ENCODE data around the gene HOXB13. TPM values are rescaled to one million over a fixed set of nuclear protein-coding genes. Genes with fewer than 3 reads are reported as not detected.
"Not testable (repeated sequence)": the region's sequence is repeated elsewhere in the genome, so short reads cannot be mapped to it uniquely, and the experiment has no call there.

Gene HOXB13
- total RNA-seq, 5 donors from 2014 or later (not counting 1 experiment from before 2014, with no cell fraction given), result 0.13 TPM; not detected in 4

GRCh38 chr17:48716549-48716948, 12.0 kb downstream of the HOXB13 start:
- not testable (repeated sequence) for H3K4me3 ChIP-seq (ENCODE audit: control insufficient read depth in 1 of 2, extremely low read depth in 1 of 2, low read length in 1 of 2); H3K36me3 ChIP-seq (ENCODE audit: control insufficient read depth in 2 of 2, extremely low read depth in 1 of 2, insufficient read depth in 1 of 2, low read length in 1 of 2); H3K27ac Mint-ChIP-seq; DNase-seq; H3K27ac ChIP-seq (ENCODE audit: low read length); H3K9me3 ChIP-seq; H3K4me3 Mint-ChIP-seq; H3K9me3 Mint-ChIP-seq; ATAC-seq (replicated peaks in 1 of 4); H3K36me3 Mint-ChIP-seq
- Histone ChIP-seq H3K4me1 (ENCODE audit: control insufficient read depth in 1 of 2, extremely low read depth in 1 of 2, insufficient read depth in 2 of 2, low read length in 2 of 2) (peaks cover 2 to 20% of the 10 kb centered on the region in 2 experiments), H3K27me3 (replicated peaks in 1 of 2; ENCODE audit: control insufficient read depth in 2 of 2, extremely low read depth in 1 of 2, insufficient read depth in 2 of 2, low read length in 1 of 2) (peaks cover 17 to 76% of the 10 kb centered on the region in 2 experiments)
- WGBS (ENCODE audit: insufficient coverage), result no CpG with 5 or more reads among the region's 3 CpGs
- ChIA-PET POLR2A (interaction anchor here in 1 of 2 donors (0.6 kb wide), 1 partner anchor 32 kb away, joined by 3 read pairs; no protein-coding TSS in a partner anchor), CTCF (interaction anchor here (0.7 to 1.1 kb wide), 4 partner anchors 10 to 313 kb away, joined by 3 read pairs; no protein-coding TSS in a partner anchor)
- Mint-ChIP-seq H3K4me1 (peaks cover 16 to 22% (median 20%) of the 10 kb centered on the region in 3 donors), H3K27me3 (peaks cover 52 to 86% of the 10 kb centered on the region in 2 donors)

GRCh38 chr17:48715496-48716399, 12.8 kb downstream of the HOXB13 start:
- POLR2A ChIA-PET, result interaction anchor here in 1 of 2 donors (0.6 kb wide), 1 partner anchor 32 kb away, joined by 3 read pairs; no protein-coding TSS in a partner anchor

DNA sequence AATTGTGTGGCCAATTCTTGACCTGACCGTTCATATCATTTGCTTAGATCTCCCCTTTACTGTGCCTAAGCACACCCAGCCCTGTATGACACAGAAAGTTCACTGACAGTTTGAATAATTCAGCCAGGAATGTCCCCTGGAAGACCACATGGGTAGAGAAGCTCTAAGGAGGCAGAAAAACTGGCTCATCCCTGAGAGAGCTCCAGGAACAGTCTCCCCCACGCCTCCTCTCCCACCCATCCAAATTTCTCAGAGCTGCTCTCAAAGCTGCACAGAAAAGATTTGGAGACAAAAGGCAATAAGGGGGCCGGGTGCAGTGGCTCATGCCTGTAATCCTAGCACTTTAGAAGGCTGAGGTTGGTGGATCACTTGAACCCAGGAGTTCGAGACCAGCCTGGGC, 17.4 kb downstream of the HOXB13 start:
- Histone ChIP-seq H3K27ac (ENCODE audit: low read length) (no peak overlapping the region), H3K4me1 (ENCODE audit: control insufficient read depth in 1 of 2, extremely low read depth in 1 of 2, insufficient read depth in 2 of 2, low read length in 2 of 2) (no peaks in the 10 kb centered on the region), H3K9me3 (no peaks in the 10 kb centered on the region), H3K4me3 (ENCODE audit: control insufficient read depth in 1 of 2, extremely low read depth in 1 of 2, low read length in 1 of 2) (no peak overlapping the region), H3K27me3 (replicated peaks in 1 of 2; ENCODE audit: control insufficient read depth in 2 of 2, extremely low read depth in 1 of 2, insufficient read depth in 2 of 2, low read length in 1 of 2) (peaks cover 16 to 57% of the 10 kb centered on the region in 2 experiments), H3K36me3 (ENCODE audit: control insufficient read depth in 2 of 2, extremely low read depth in 1 of 2, insufficient read depth in 1 of 2, low read length in 1 of 2) (no peaks in the 10 kb centered on the region)
- Mint-ChIP-seq H3K4me1 (peaks cover 0 to 3% (median 0%) of the 10 kb centered on the region in 3 donors), H3K4me3 (no peak overlapping the region), H3K27ac (no peak overlapping the region), H3K9me3 (no peaks in the 10 kb centered on the region), H3K36me3 (no peaks in the 10 kb centered on the region), H3K27me3 (peaks cover 63 to 81% of the 10 kb centered on the region in 2 donors)
- ATAC-seq (replicated peaks in 1 of 4) (no peak), DNase-seq (no peak)
- 60% methylated on average over 2 of the region's 4 CpGs for WGBS (ENCODE audit: insufficient coverage)
- ChIA-PET CTCF (interaction anchor here in 1 of 2 donors (0.6 kb wide), 1 partner anchor 15 kb away, joined by 5 read pairs; no protein-coding TSS in a partner anchor), POLR2A (no interaction called here)

More at GRCh38 chr17:48715496-48716399, 12.8 kb downstream of the HOXB13 start:
- Histone ChIP-seq H3K27ac (ENCODE audit: low read length) (no peak overlapping the region), H3K9me3 (no peaks in the 10 kb centered on the region), H3K4me3 (ENCODE audit: control insufficient read depth in 1 of 2, extremely low read depth in 1 of 2, low read length in 1 of 2) (no peak overlapping the region), H3K36me3 (ENCODE audit: control insufficient read depth in 2 of 2, extremely low read depth in 1 of 2, insufficient read depth in 1 of 2, low read length in 1 of 2) (no peaks in the 10 kb centered on the region), H3K27me3 (replicated peaks in 1 of 2; ENCODE audit: control insufficient read depth in 2 of 2, extremely low read depth in 1 of 2, insufficient read depth in 2 of 2, low read length in 1 of 2) (peaks cover 19 to 73% of the 10 kb centered on the region in 2 experiments), H3K4me1 (ENCODE audit: control insufficient read depth in 1 of 2, extremely low read depth in 1 of 2, insufficient read depth in 2 of 2, low read length in 2 of 2) (peaks cover 2 to 20% of the 10 kb centered on the region in 2 experiments)
- Mint-ChIP-seq H3K27me3 (peaks cover 52 to 86% of the 10 kb centered on the region in 2 donors), H3K4me3 (no peak overlapping the region), H3K9me3 (no peaks in the 10 kb centered on the region), H3K4me1 (peaks cover 16 to 22% (median 18%) of the 10 kb centered on the region in 3 donors), H3K36me3 (no peaks in the 10 kb centered on the region), H3K27ac (no peak overlapping the region)
- ATAC-seq (replicated peaks in 1 of 4) (peak in 1 of 4 experiments; percentile 41), DNase-seq (no peak)
- 71% methylated on average over 1 of the region's 5 CpGs for WGBS (ENCODE audit: insufficient coverage)
- CTCF ChIA-PET, result interaction anchor here in 1 of 2 donors (0.6 to 1.7 kb wide), 2 partner anchors 8 to 39 kb away, joined by 3 to 5 read pairs; no protein-coding TSS in a partner anchor

GRCh38 chr17:48704361-48705248, 23.9 kb downstream of the HOXB13 start:
- H3K36me3 Mint-ChIP-seq, result no peaks in the 10 kb centered on the region
- peaks cover 26 to 44% of the 10 kb centered on the region in 2 experiments for H3K27me3 ChIP-seq (replicated peaks in 1 of 2; ENCODE audit: control insufficient read depth in 2 of 2, extremely low read depth in 1 of 2, insufficient read depth in 2 of 2, low read length in 1 of 2)
- peaks cover 67 to 76% of the 10 kb centered on the region in 2 donors for H3K27me3 Mint-ChIP-seq
- DNase-seq (no peak), ATAC-seq (replicated peaks in 1 of 4) (no peak)
- ChIA-PET POLR2A (no interaction called here), CTCF (no interaction called here)
- WGBS (ENCODE audit: insufficient coverage), result 72% methylated on average over 11 of the region's 11 CpGs
- H3K9me3 ChIP-seq, result no peaks in the 10 kb centered on the region
- H3K9me3 Mint-ChIP-seq, result no peaks in the 10 kb centered on the region
- H3K27ac ChIP-seq (ENCODE audit: low read length), result no peak overlapping the region
- H3K4me1 Mint-ChIP-seq, result no peaks in the 10 kb centered on the region
- no peak overlapping the region for H3K4me3 Mint-ChIP-seq
- H3K27ac Mint-ChIP-seq, result no peak overlapping the region
- H3K4me3 ChIP-seq (ENCODE audit: control insufficient read depth in 1 of 2, extremely low read depth in 1 of 2, low read length in 1 of 2), result no peak overlapping the region
- H3K36me3 ChIP-seq (ENCODE audit: control insufficient read depth in 2 of 2, extremely low read depth in 1 of 2, insufficient read depth in 1 of 2, low read length in 1 of 2), result no peaks in the 10 kb centered on the region
- no peaks in the 10 kb centered on the region for H3K4me1 ChIP-seq (ENCODE audit: control insufficient read depth in 1 of 2, extremely low read depth in 1 of 2, insufficient read depth in 2 of 2, low read length in 2 of 2)

DNA sequence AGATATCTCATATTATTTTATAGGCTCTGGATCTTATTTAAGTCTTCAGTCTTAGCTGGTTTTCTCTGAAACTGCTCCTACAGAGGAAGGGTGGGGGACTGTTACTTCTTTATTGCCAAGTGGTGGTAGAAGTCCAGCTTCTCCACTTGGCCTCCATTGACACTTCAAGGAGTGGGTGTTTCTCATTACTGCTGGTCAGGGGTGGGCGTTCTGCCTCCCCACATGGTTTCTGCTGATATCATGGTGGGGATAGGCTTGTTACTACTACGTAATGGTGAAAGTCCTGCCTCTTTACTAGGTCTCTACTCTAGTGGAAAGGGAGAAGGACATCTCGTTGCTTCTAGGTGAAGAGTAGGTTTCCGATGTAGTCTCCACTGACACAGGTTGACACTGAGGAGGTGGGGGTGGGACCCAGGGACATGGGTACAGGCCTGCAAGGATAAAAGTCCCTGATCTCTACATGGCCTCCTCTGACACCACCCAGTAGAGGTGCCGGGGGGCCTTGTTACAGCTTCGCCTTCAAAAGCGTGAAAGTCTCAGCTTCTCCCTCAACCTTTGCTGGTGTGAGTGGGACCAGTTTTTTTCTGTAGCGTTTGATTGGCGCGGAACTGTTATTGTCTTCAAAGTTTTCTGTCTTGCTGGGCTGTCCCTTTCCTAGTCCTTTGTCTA, 26.6 kb downstream of the HOXB13 start:
- peaks cover 61 to 69% of the 10 kb centered on the region in 2 donors for H3K27me3 Mint-ChIP-seq
- ChIA-PET POLR2A (no interaction called here), CTCF (no interaction called here)
- H3K9me3 Mint-ChIP-seq, result no peaks in the 10 kb centered on the region
- DNase-seq, result no peak
- no peaks in the 10 kb centered on the region for H3K36me3 Mint-ChIP-seq
- H3K27ac Mint-ChIP-seq, result no peak overlapping the region
- no peaks in the 10 kb centered on the region for H3K9me3 ChIP-seq
- 100% methylated on average over 3 of the region's 10 CpGs for WGBS (ENCODE audit: insufficient coverage)
- H3K27ac ChIP-seq (ENCODE audit: low read length), result no peak overlapping the region
- H3K4me1 Mint-ChIP-seq, result no peaks in the 10 kb centered on the region
- H3K36me3 ChIP-seq (ENCODE audit: control insufficient read depth in 2 of 2, extremely low read depth in 1 of 2, insufficient read depth in 1 of 2, low read length in 1 of 2), result no peaks in the 10 kb centered on the region
- H3K4me3 Mint-ChIP-seq, result no peak overlapping the region
- no peak for ATAC-seq (replicated peaks in 1 of 4)
- no peaks in the 10 kb centered on the region for H3K4me1 ChIP-seq (ENCODE audit: control insufficient read depth in 1 of 2, extremely low read depth in 1 of 2, insufficient read depth in 2 of 2, low read length in 2 of 2)
- H3K4me3 ChIP-seq (ENCODE audit: control insufficient read depth in 1 of 2, extremely low read depth in 1 of 2, low read length in 1 of 2), result no peak overlapping the region
- H3K27me3 ChIP-seq (replicated peaks in 1 of 2; ENCODE audit: control insufficient read depth in 2 of 2, extremely low read depth in 1 of 2, insufficient read depth in 2 of 2, low read length in 1 of 2), result peaks cover 17 to 51% of the 10 kb centered on the region in 2 experiments
